ENCODE results near the gene TCTN3.

- no peak for TF ChIP-seq POLR2A (IDR thresholded peaks at IDR 0.05; ENCODE audit: low read depth, low read length)
- TF ChIP-seq FOS (IDR thresholded peaks at IDR 0.05; ENCODE audit: borderline replicate concordance, insufficient read depth, low read length): no peak
- no peak for TF ChIP-seq JUN (IDR thresholded peaks at IDR 0.05; ENCODE audit: borderline replicate concordance, insufficient read depth, insufficient read length, low read depth)
- TF ChIP-seq CTCF (IDR thresholded peaks at IDR 0.05; ENCODE audit: extremely low read depth in 1 of 2, insufficient read depth in 1 of 2, low read depth in 1 of 2, low read length in 2 of 2): no peak
- TF ChIP-seq, protein P1, sequence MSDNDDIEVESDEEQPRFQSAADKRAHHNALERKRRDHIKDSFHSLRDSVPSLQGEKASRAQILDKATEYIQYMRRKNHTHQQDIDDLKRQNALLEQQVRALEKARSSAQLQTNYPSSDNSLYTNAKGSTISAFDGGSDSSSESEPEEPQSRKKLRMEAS (IDR thresholded peaks at IDR 0.05; ENCODE audit: insufficient read depth, insufficient read length): no peak
- TF ChIP-seq EZH2 (IDR thresholded peaks at IDR 0.05; ENCODE audit: borderline replicate concordance, low read depth, low read length, severe bottlenecking): no peak
- no peak for TF ChIP-seq POLR2AphosphoS5 (IDR thresholded peaks at IDR 0.05; ENCODE audit: insufficient read depth, low read depth, low read length)
- TF ChIP-seq MYC (IDR thresholded peaks at IDR 0.05; ENCODE audit: low read depth, low read length): no peak
Measured at GRCh38 chr10:95646160-95646559, 47.6 kb downstream of the TCTN3 start.
